ENCODE data around the gene ADGRD1. TPM values are rescaled to one million over a fixed set of nuclear protein-coding genes. Genes with fewer than 3 reads are reported as not detected.

The ADGRD1 gene
- polyA plus RNA-seq, 10 donors: 7.9 to 15.7 (median 12.0) TPM

- DNase-seq: no peak
These were observed 52.5 kb downstream of the ADGRD1 start for GRCh38 chr12:131006036-131006735.

GRCh38 chr12:131007031-131007739 is 53.5 kb downstream of the ADGRD1 start:
- peak; percentile 40 to 80 (median 60) for DNase-seq

- DNase-seq: no peak
These were observed 54.0 kb downstream of the ADGRD1 start for GRCh38 chr12:131007740-131008117.

- DNase-seq: no peak
These were observed 54.6 kb downstream of the ADGRD1 start for GRCh38 chr12:131008131-131008912.

- DNase-seq: no peak
These were observed 55.2 kb downstream of the ADGRD1 start for GRCh38 chr12:131008913-131009270.

- DNase-seq: no peak
These were observed 56.1 kb downstream of the ADGRD1 start for GRCh38 chr12:131009595-131010395.

GRCh38 chr12:131010396-131011131 is 56.9 kb downstream of the ADGRD1 start:
- DNase-seq: no peak

- peak; percentile 37 to 84 (median 74) for DNase-seq
These were observed 57.7 kb downstream of the ADGRD1 start for GRCh38 chr12:131011165-131012079.

- no peak for DNase-seq
These were observed 58.8 kb downstream of the ADGRD1 start for GRCh38 chr12:131012279-131013069.

- DNase-seq: no peak
These were observed 59.4 kb downstream of the ADGRD1 start for GRCh38 chr12:131013118-131013517.

- DNase-seq: no peak
These were observed 60.6 kb downstream of the ADGRD1 start for GRCh38 chr12:131014343-131014742.

- no peak for DNase-seq
These were observed 62.1 kb downstream of the ADGRD1 start for GRCh38 chr12:131015581-131016337.

- DNase-seq: no peak
These were observed 63.8 kb downstream of the ADGRD1 start for GRCh38 chr12:131017477-131017991.

GRCh38 chr12:131018019-131018620 is 64.4 kb downstream of the ADGRD1 start:
- DNase-seq: no peak

- DNase-seq: no peak
These were observed 65.2 kb downstream of the ADGRD1 start for GRCh38 chr12:131018808-131019397.

- peak in 2 of 3 donors; percentile 43 to 44 for DNase-seq
These were observed 66.8 kb downstream of the ADGRD1 start for GRCh38 chr12:131020326-131021153.

All from muscle of back (tissue), 11 donors.